ENCODE results near the gene LRBA.
A peak's percentile ranks its signal among the peaks of the same experiment; 100 is the strongest.

DNA sequence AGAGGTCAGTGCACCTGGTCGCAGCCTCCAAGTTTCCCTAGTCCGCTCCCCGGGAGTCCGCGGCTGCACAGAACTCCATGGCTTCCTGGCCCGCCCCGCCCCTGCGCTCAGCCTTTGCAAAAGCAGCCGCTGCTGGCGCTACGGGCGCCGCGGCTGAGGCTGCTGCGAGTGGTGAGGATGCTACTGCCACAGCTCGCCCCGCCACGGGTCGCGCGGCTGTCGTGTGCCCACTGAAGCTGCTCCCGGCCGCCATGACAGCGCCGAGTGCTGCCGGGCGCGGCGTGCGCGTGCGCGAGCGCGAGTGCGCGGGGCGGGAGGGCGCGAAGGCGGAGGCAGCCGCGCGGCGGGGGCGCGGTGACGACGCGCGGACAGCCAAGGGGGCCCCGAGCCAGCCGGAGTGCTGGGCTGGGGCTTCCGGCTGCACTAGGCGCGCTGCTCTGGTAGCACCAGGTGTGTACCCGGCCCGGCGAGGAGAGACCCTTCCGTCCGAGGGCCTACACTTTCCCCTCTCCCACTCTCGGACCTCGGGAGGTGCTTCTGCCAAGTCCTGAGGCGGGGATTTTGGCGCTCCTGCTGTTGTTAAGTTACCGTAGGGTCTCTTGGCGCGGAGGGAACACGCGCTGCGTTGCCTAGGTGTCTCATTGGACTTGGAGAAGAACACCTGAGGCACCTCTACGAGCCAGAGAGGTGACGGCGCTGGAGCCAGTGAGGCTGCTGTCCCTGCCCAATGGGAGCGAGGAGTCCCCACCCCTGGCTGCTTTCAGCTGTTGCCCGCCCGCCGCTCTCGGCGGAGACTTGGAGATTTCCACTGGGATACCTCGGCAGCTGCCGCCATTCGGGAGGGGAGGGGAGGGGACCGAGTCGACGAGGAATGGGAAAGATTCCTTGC, 619 bp upstream of the LRBA start:
- TF ChIP-seq, protein P1, sequence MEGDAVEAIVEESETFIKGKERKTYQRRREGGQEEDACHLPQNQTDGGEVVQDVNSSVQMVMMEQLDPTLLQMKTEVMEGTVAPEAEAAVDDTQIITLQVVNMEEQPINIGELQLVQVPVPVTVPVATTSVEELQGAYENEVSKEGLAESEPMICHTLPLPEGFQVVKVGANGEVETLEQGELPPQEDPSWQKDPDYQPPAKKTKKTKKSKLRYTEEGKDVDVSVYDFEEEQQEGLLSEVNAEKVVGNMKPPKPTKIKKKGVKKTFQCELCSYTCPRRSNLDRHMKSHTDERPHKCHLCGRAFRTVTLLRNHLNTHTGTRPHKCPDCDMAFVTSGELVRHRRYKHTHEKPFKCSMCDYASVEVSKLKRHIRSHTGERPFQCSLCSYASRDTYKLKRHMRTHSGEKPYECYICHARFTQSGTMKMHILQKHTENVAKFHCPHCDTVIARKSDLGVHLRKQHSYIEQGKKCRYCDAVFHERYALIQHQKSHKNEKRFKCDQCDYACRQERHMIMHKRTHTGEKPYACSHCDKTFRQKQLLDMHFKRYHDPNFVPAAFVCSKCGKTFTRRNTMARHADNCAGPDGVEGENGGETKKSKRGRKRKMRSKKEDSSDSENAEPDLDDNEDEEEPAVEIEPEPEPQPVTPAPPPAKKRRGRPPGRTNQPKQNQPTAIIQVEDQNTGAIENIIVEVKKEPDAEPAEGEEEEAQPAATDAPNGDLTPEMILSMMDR (IDR thresholded peaks at IDR 0.05): no peak
- peak; percentile 13 to 35 for TF ChIP-seq POLR2A (IDR thresholded peaks at IDR 0.05)
